ENCODE measurements around the gene DDHD1.

DDHD1 gene

GRCh38 chr14:53156238-53156637 is 3.1 kb upstream of the DDHD1 start:
- H3K9ac ChIP-seq (ENCODE audit: low read length): no peak overlapping the region

GRCh38 chr14:53153702-53154112 is 584 bp upstream of the DDHD1 start:
- H3F3A ChIP-seq (ENCODE audit: insufficient read depth): peaks cover 22% of the 10 kb centered on the region
- peak overlapping the region; percentile 55 for H3K4me2 ChIP-seq (ENCODE audit: low read depth, low read length, poor library complexity, severe bottlenecking)
- H3K9me3 ChIP-seq (ENCODE audit: insufficient read depth, low read length): no peaks in the 10 kb centered on the region
- peaks cover 41% of the 10 kb centered on the region for H3K79me2 ChIP-seq (ENCODE audit: insufficient read depth, low read length)
- no peaks in the 10 kb centered on the region for H3K9me2 ChIP-seq (replicated peaks; ENCODE audit: insufficient read depth, low read length)
- peak overlapping the region; percentile 34 for H3K4me3 ChIP-seq (ENCODE audit: insufficient read depth, low read length, poor library complexity, severe bottlenecking)
- H3K27ac ChIP-seq (ENCODE audit: low read depth, low read length): peak overlapping the region; percentile 85
- H3K27me3 ChIP-seq (ENCODE audit: low read length): no peaks in the 10 kb centered on the region
- H3K9ac ChIP-seq (ENCODE audit: low read length): peak overlapping the region; percentile 94
- TF ChIP-seq CTCF (IDR thresholded peaks at IDR 0.05; ENCODE audit: insufficient read depth, low read length, poor library complexity, severe bottlenecking) (no peak), EZH2phosphoT487 (conservative IDR thresholded peaks at IDR 0.05; ENCODE audit: low read length) (no peak)
- no peaks in the 10 kb centered on the region for H3K36me3 ChIP-seq (ENCODE audit: low read length)
- H4K20me1 ChIP-seq (ENCODE audit: low read depth, low read length): peaks cover 5% of the 10 kb centered on the region; the same call in 1 of the 2 replicates
- H2AFZ ChIP-seq (ENCODE audit: low read depth, low read length, severe bottlenecking): peak overlapping the region; percentile 62

More at GRCh38 chr14:53156238-53156637, 3.1 kb upstream of the DDHD1 start:
- Histone ChIP-seq H3K4me2 (ENCODE audit: low read depth, low read length, poor library complexity, severe bottlenecking) (no peak overlapping the region), H3K36me3 (ENCODE audit: low read length) (no peaks in the 10 kb centered on the region), H3K79me2 (ENCODE audit: insufficient read depth, low read length) (peaks cover 15% of the 10 kb centered on the region), H3F3A (ENCODE audit: insufficient read depth) (peaks cover 16% of the 10 kb centered on the region), H3K27ac (ENCODE audit: low read depth, low read length) (no peak overlapping the region), H2AFZ (ENCODE audit: low read depth, low read length, severe bottlenecking) (no peak overlapping the region), H3K4me3 (ENCODE audit: insufficient read depth, low read length, poor library complexity, severe bottlenecking) (no peak overlapping the region), H3K27me3 (ENCODE audit: low read length) (no peaks in the 10 kb centered on the region), H3K9me2 (replicated peaks; ENCODE audit: insufficient read depth, low read length) (no peaks in the 10 kb centered on the region), H4K20me1 (ENCODE audit: low read depth, low read length) (no peaks in the 10 kb centered on the region), H3K9me3 (ENCODE audit: insufficient read depth, low read length) (no peaks in the 10 kb centered on the region)
- TF ChIP-seq CTCF (IDR thresholded peaks at IDR 0.05; ENCODE audit: insufficient read depth, low read length, poor library complexity, severe bottlenecking): no peak
- TF ChIP-seq EZH2phosphoT487 (conservative IDR thresholded peaks at IDR 0.05; ENCODE audit: low read length): no peak

- H3K9ac ChIP-seq (ENCODE audit: low read length): peak overlapping the region; percentile 94
- no peaks in the 10 kb centered on the region for H3K27me3 ChIP-seq (ENCODE audit: low read length)
- H3K9me3 ChIP-seq (ENCODE audit: insufficient read depth, low read length): no peaks in the 10 kb centered on the region
- peaks cover 54% of the 10 kb centered on the region for H3K79me2 ChIP-seq (ENCODE audit: insufficient read depth, low read length)
- peak overlapping the region; percentile 85 for H3K27ac ChIP-seq (ENCODE audit: low read depth, low read length)
- peak overlapping the region; percentile 36 for H2AFZ ChIP-seq (ENCODE audit: low read depth, low read length, severe bottlenecking)
- H3K4me2 ChIP-seq (ENCODE audit: low read depth, low read length, poor library complexity, severe bottlenecking): peak overlapping the region; percentile 92
- TF ChIP-seq EZH2phosphoT487 (conservative IDR thresholded peaks at IDR 0.05; ENCODE audit: low read length): no peak
- no peak for TF ChIP-seq CTCF (IDR thresholded peaks at IDR 0.05; ENCODE audit: insufficient read depth, low read length, poor library complexity, severe bottlenecking)
- no peaks in the 10 kb centered on the region for H3K36me3 ChIP-seq (ENCODE audit: low read length)
- peaks cover 29% of the 10 kb centered on the region for H3F3A ChIP-seq (ENCODE audit: insufficient read depth)
- peak overlapping the region; percentile 74 for H3K4me3 ChIP-seq (ENCODE audit: insufficient read depth, low read length, poor library complexity, severe bottlenecking)
- no peaks in the 10 kb centered on the region for H3K9me2 ChIP-seq (replicated peaks; ENCODE audit: insufficient read depth, low read length)
- peaks cover 13% of the 10 kb centered on the region; the same call in 1 of the 2 replicates for H4K20me1 ChIP-seq (ENCODE audit: low read depth, low read length)
Observed at GRCh38 chr14:53152184-53152886, 788 bp downstream of the DDHD1 start.
